Smooth muscle cell (in vitro differentiated cells): ENCODE data around the gene SLIT3. TPM values are rescaled to one million over a fixed set of nuclear protein-coding genes. Genes with fewer than 3 reads are reported as not detected.

Source experiments
- DNase-seq: peaks from one replicate; lab custom pipeline; 2025; ENCODE audit not compliant: unreplicated experiment; lab: John Stamatoyannopoulos, UW
- H2AFZ ChIP-seq: fragments of 200-600 bp; sonication (generic); 2 replicates; pipeline ENCODE4 v1.6.0; 2016; ENCODE audit warnings: antibody characterized with exemption, low read depth, mild to moderate bottlenecking
- H3F3A ChIP-seq: fragments of 200-600 bp; sonication (generic); 2 replicates; pipeline ENCODE4 v1.6.0; 2017; ENCODE audit warnings: antibody characterized with exemption, low read depth
- H3K27ac ChIP-seq: fragments of 200-600 bp; sonication (generic); 2 replicates; pipeline ENCODE4 v1.5.1; 2016; ENCODE audit warnings: low read depth, mild to moderate bottlenecking
- H3K27me3 ChIP-seq: fragments of 200-600 bp; sonication (generic); 2 replicates; pipeline ENCODE4 v1.6.1; 2016; ENCODE audit warnings: low read depth, mild to moderate bottlenecking
- H3K36me3 ChIP-seq: fragments of 200-600 bp; sonication (generic); 2 replicates; pipeline ENCODE4 v1.5.1; 2016; ENCODE audit warnings: low read depth
- H3K4me1 ChIP-seq: fragments of 200-600 bp; sonication (generic); 2 replicates; pipeline ENCODE4 v1.5.1; 2016; ENCODE audit warnings: low read depth
- H3K4me2 ChIP-seq: fragments of 200-600 bp; sonication (generic); 2 replicates; pipeline ENCODE4 v1.6.0; 2016; ENCODE audit warnings: mild to moderate bottlenecking
- H3K4me3 ChIP-seq: fragments of 200-600 bp; sonication (generic); 2 replicates; pipeline ENCODE4 v1.5.1; 2016; ENCODE audit warnings: mild to moderate bottlenecking
- H3K79me2 ChIP-seq: fragments of 200-600 bp; sonication (generic); 2 replicates; pipeline ENCODE4 v1.6.0; 2016; ENCODE audit warnings: low read depth, mild to moderate bottlenecking
- H3K9ac ChIP-seq: fragments of 200-600 bp; sonication (generic); 2 replicates; pipeline ENCODE4 v1.6.0; 2016; ENCODE audit warnings: low read depth
- H3K9me3 ChIP-seq: fragments of 200-600 bp; sonication (generic); replicated peaks from 2 replicates; pipeline ENCODE4 v1.5.1; 2016; ENCODE audit warnings: low read depth
- H4K20me1 ChIP-seq: fragments of 200-600 bp; sonication (generic); 2 replicates; pipeline ENCODE4 v1.6.0; 2016; ENCODE audit warnings: low read depth
- CTCF ChIP-seq: fragments of 200-600 bp; sonication (generic); IDR thresholded peaks from 2 replicates; pipeline ENCODE4 v1.5.1; 2017; ENCODE audit warnings: borderline replicate concordance, mild to moderate bottlenecking, antibody characterized with exemption; ENCODE audit not compliant: insufficient read depth, poor library complexity, severe bottlenecking
- WGBS: methylation state at CpG from one replicate; pipeline ENCODE4 v1.1.7; 2016; ENCODE audit warnings: low lambda C conversion rate; 5-methylcytosine and 5-hydroxymethylcytosine counted together
- polyA plus RNA-seq: library from polyadenylated mRNA; unstranded; fragments of >200 nt; fragmentation: Nextera tagmentation; extraction: Ambion mirVana; gene quantifications from 2 replicates; pipeline ENCODE4 v1.2.1, GENCODE V29; 2016
- total RNA-seq: library from RNA; depleted of rRNA; stranded (reverse); fragments of >200 nt; gene quantifications from 2 replicates; pipeline ENCODE4 v1.2.3, GENCODE V29; 2014

SLIT3 gene
- total and polyA plus RNA-seq, 2 experiments from 2014 or later = 25.4 to 29.5 TPM

- DNase-seq = no peak
- no peaks in the 10 kb centered on the region for H3K36me3 ChIP-seq
- no peaks in the 10 kb centered on the region for H3K9me3 ChIP-seq
- H3K4me1 ChIP-seq = no peaks in the 10 kb centered on the region
- H3K27me3 ChIP-seq = no peaks in the 10 kb centered on the region
- H3K9ac ChIP-seq = no peak overlapping the region
- no peak overlapping the region for H3K4me2 ChIP-seq
- WGBS = 95% methylated on average over 1 of the region's 1 CpG
- H3K4me3 ChIP-seq = no peak overlapping the region
- H3K79me2 ChIP-seq = no peaks in the 10 kb centered on the region
- H4K20me1 ChIP-seq = no peaks in the 10 kb centered on the region
- no peak for TF ChIP-seq CTCF
- H2AFZ ChIP-seq = no peak overlapping the region
- H3K27ac ChIP-seq = no peak overlapping the region
- H3F3A ChIP-seq = no peaks in the 10 kb centered on the region
Measured at GRCh38 chr5:168694289-168694688, 606.6 kb downstream of the SLIT3 start.

- Histone ChIP-seq H3K9me3 (no peaks in the 10 kb centered on the region), H2AFZ (no peak overlapping the region), H3K27me3 (no peaks in the 10 kb centered on the region), H3K4me1 (no peaks in the 10 kb centered on the region), H3F3A (no peaks in the 10 kb centered on the region), H3K9ac (no peak overlapping the region), H3K4me3 (no peak overlapping the region), H3K4me2 (no peak overlapping the region), H3K27ac (no peak overlapping the region), H3K79me2 (no peaks in the 10 kb centered on the region), H3K36me3 (no peaks in the 10 kb centered on the region), H4K20me1 (no peaks in the 10 kb centered on the region)
- TF ChIP-seq CTCF = no peak
- no peak for DNase-seq
- 66% methylated on average over 3 of the region's 3 CpGs for WGBS
Measured at GRCh38 chr5:168693883-168694282, 607.1 kb downstream of the SLIT3 start.

- Histone ChIP-seq H3K4me3 (no peak overlapping the region), H3K36me3 (no peaks in the 10 kb centered on the region), H3K9ac (no peak overlapping the region), H3K9me3 (no peaks in the 10 kb centered on the region), H3K4me1 (no peaks in the 10 kb centered on the region), H4K20me1 (no peaks in the 10 kb centered on the region), H3K27ac (no peak overlapping the region), H3K4me2 (no peak overlapping the region), H3F3A (no peaks in the 10 kb centered on the region), H2AFZ (no peak overlapping the region), H3K79me2 (no peaks in the 10 kb centered on the region), H3K27me3 (no peaks in the 10 kb centered on the region)
- WGBS = 57% methylated on average over 5 of the region's 5 CpGs
- DNase-seq = no peak
- no peak for TF ChIP-seq CTCF
Measured at GRCh38 chr5:168693297-168693696, 607.6 kb downstream of the SLIT3 start.

GRCh38 chr5:168691891-168692290 lies 609.0 kb downstream of the SLIT3 start:
- Histone ChIP-seq H3K27me3 (no peaks in the 10 kb centered on the region), H3K79me2 (no peaks in the 10 kb centered on the region), H3K4me2 (no peak overlapping the region), H3K9ac (no peak overlapping the region), H3K4me3 (no peak overlapping the region), H4K20me1 (no peaks in the 10 kb centered on the region), H3K27ac (no peak overlapping the region), H3K4me1 (no peaks in the 10 kb centered on the region), H3K9me3 (no peaks in the 10 kb centered on the region), H3F3A (no peaks in the 10 kb centered on the region), H2AFZ (no peak overlapping the region), H3K36me3 (no peaks in the 10 kb centered on the region)
- DNase-seq = no peak
- no peak for TF ChIP-seq CTCF
- 84% methylated on average over 4 of the region's 4 CpGs for WGBS
